ENCODE measurements around the gene APBB1IP.

The APBB1IP gene

GRCh38 chr10:26513101-26513500 is 75.0 kb downstream of the APBB1IP start:
- no peak for DNase-seq

- DNase-seq = no peak
Observed at GRCh38 chr10:26516540-26517101, 78.5 kb downstream of the APBB1IP start.

GRCh38 chr10:26517141-26517867 is 79.2 kb downstream of the APBB1IP start:
- no peak for DNase-seq

GRCh38 chr10:26519803-26520202 is 81.7 kb downstream of the APBB1IP start:
- no peak for DNase-seq

GRCh38 chr10:26520575-26520974 is 82.4 kb downstream of the APBB1IP start:
- no peak for DNase-seq

GRCh38 chr10:26524161-26524896 is 86.2 kb downstream of the APBB1IP start:
- DNase-seq = no peak

- no peak for DNase-seq
Observed at GRCh38 chr10:26525586-26525985, 87.4 kb downstream of the APBB1IP start.

- no peak for DNase-seq
Observed at GRCh38 chr10:26527018-26527417, 88.9 kb downstream of the APBB1IP start.

- no peak for DNase-seq
Observed at GRCh38 chr10:26528048-26528447, 89.9 kb downstream of the APBB1IP start.

GRCh38 chr10:26528715-26529393 is 90.7 kb downstream of the APBB1IP start:
- DNase-seq = no peak

- no peak for DNase-seq
Observed at GRCh38 chr10:26534384-26534783, 96.2 kb downstream of the APBB1IP start.

GRCh38 chr10:26540601-26541000 is 102.5 kb downstream of the APBB1IP start:
- DNase-seq = no peak

GRCh38 chr10:26543567-26544306 is 105.6 kb downstream of the APBB1IP start:
- DNase-seq = no peak

- DNase-seq = no peak
Observed at GRCh38 chr10:26544932-26545331, 106.8 kb downstream of the APBB1IP start.

- no peak for DNase-seq
Observed at GRCh38 chr10:26550774-26551526, 112.8 kb downstream of the APBB1IP start.

GRCh38 chr10:26554246-26554645 is 116.1 kb downstream of the APBB1IP start:
- no peak for DNase-seq

GRCh38 chr10:26555719-26556368 is 117.7 kb downstream of the APBB1IP start:
- DNase-seq = no peak

- DNase-seq = no peak
Observed at GRCh38 chr10:26556748-26557640, 118.9 kb downstream of the APBB1IP start.

- DNase-seq = no peak
Observed at GRCh38 chr10:26557641-26558014, 119.5 kb downstream of the APBB1IP start.

Measured in DMS153 (cell line).